HG03460 (cell line): ENCODE results near the gene OR52I2.

Experiments used
- ATAC-seq: cut with Tn5 transposase; IDR thresholded peaks from one replicate; pipeline ENCODE4 v1.9.1; 2021; ENCODE audit not compliant: unreplicated experiment

OR52I2 gene

GRCh38 chr11:4581443-4581842 is at the start of gene OR52I2:
TSS of gene OR52I2 (plus strand) at chr11:4581743.
- no peak for ATAC-seq

GRCh38 chr11:4539603-4540219 is 41.8 kb upstream of the OR52I2 start:
- ATAC-seq = peak; percentile 59

GRCh38 chr11:4541071-4541470 is 40.5 kb upstream of the OR52I2 start:
- no peak for ATAC-seq

- ATAC-seq = no peak
Observed at GRCh38 chr11:4543561-4543960, 38.0 kb upstream of the OR52I2 start.

- ATAC-seq = no peak
Observed at GRCh38 chr11:4544891-4545290, 36.7 kb upstream of the OR52I2 start, which contains the start of gene OR52M1. TSS of gene OR52M1 (plus strand) at chr11:4545191. CDS start at chr11:4545191, 0 bp downstream.

GRCh38 chr11:4546878-4547277 is 34.7 kb upstream of the OR52I2 start:
- ATAC-seq = no peak

- no peak for ATAC-seq
Observed at GRCh38 chr11:4547416-4547815, 34.1 kb upstream of the OR52I2 start.

- ATAC-seq = no peak
Observed at GRCh38 chr11:4551346-4551979, 30.1 kb upstream of the OR52I2 start.

- no peak for ATAC-seq
Observed at GRCh38 chr11:4559527-4560440, 21.8 kb upstream of the OR52I2 start.

GRCh38 chr11:4560467-4560866 is 21.1 kb upstream of the OR52I2 start:
- no peak for ATAC-seq

GRCh38 chr11:4565371-4565770 is 16.2 kb upstream of the OR52I2 start:
- ATAC-seq = no peak

- no peak for ATAC-seq
Observed at GRCh38 chr11:4569075-4569474, 12.5 kb upstream of the OR52I2 start.

GRCh38 chr11:4576880-4577279 is 4.7 kb upstream of the OR52I2 start:
- no peak for ATAC-seq

- ATAC-seq = no peak
Observed at GRCh38 chr11:4577761-4578160, 3.8 kb upstream of the OR52I2 start.

GRCh38 chr11:4578624-4579023 is 2.9 kb upstream of the OR52I2 start:
- ATAC-seq = no peak

- ATAC-seq = no peak
Observed at GRCh38 chr11:4580124-4580523, 1.4 kb upstream of the OR52I2 start.

GRCh38 chr11:4589017-4589416 is 7.5 kb downstream of the OR52I2 start:
- ATAC-seq = no peak

GRCh38 chr11:4593739-4594138 is 12.2 kb downstream of the OR52I2 start, which contains the start of gene OR52I1:
TSS of gene OR52I1 (plus strand) at chr11:4594039. CDS start at chr11:4594039, 0 bp downstream.
- ATAC-seq = no peak

- no peak for ATAC-seq
Observed at GRCh38 chr11:4605057-4605456, 23.5 kb downstream of the OR52I2 start.

GRCh38 chr11:4606231-4607015 is 24.9 kb downstream of the OR52I2 start:
- no peak for ATAC-seq

- no peak for ATAC-seq
Observed at GRCh38 chr11:4607096-4607495, 25.6 kb downstream of the OR52I2 start.
